ENCODE data around the gene ARHGAP22.

GRCh38 chr10:48518986-48519385 lies 85.9 kb downstream of the ARHGAP22 start:
- TF ChIP-seq SPI1 (IDR thresholded peaks at IDR 0.05; ENCODE audit: borderline replicate concordance, low read depth): no peak
- TF ChIP-seq CTCF (IDR thresholded peaks at IDR 0.05; ENCODE audit: insufficient read depth, low read length): no peak
- no peak for TF ChIP-seq POLR2AphosphoS5 (IDR thresholded peaks at IDR 0.05; ENCODE audit: low read depth)
- TF ChIP-seq, protein P1, sequence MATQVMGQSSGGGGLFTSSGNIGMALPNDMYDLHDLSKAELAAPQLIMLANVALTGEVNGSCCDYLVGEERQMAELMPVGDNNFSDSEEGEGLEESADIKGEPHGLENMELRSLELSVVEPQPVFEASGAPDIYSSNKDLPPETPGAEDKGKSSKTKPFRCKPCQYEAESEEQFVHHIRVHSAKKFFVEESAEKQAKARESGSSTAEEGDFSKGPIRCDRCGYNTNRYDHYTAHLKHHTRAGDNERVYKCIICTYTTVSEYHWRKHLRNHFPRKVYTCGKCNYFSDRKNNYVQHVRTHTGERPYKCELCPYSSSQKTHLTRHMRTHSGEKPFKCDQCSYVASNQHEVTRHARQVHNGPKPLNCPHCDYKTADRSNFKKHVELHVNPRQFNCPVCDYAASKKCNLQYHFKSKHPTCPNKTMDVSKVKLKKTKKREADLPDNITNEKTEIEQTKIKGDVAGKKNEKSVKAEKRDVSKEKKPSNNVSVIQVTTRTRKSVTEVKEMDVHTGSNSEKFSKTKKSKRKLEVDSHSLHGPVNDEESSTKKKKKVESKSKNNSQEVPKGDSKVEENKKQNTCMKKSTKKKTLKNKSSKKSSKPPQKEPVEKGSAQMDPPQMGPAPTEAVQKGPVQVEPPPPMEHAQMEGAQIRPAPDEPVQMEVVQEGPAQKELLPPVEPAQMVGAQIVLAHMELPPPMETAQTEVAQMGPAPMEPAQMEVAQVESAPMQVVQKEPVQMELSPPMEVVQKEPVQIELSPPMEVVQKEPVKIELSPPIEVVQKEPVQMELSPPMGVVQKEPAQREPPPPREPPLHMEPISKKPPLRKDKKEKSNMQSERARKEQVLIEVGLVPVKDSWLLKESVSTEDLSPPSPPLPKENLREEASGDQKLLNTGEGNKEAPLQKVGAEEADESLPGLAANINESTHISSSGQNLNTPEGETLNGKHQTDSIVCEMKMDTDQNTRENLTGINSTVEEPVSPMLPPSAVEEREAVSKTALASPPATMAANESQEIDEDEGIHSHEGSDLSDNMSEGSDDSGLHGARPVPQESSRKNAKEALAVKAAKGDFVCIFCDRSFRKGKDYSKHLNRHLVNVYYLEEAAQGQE (IDR thresholded peaks at IDR 0.05; ENCODE audit: insufficient replicate concordance, low read depth): no peak
- no peak for TF ChIP-seq GABPA (IDR thresholded peaks at IDR 0.05; ENCODE audit: low read depth)
